Testis (tissue), 2 donors: ENCODE measurements around the gene NIN.

Experiments
- CTCF ChIP-seq, 3 experiments: fragments of 450-650 bp in 2 of 3; fragments of 200-600 bp in 1 of 3; sonication (generic) in 1 of 3; IDR thresholded peaks; one replicate each; pipeline ENCODE4 v1.5.1; 2016 to 2019; ENCODE audit warnings: antibody characterized with exemption in 3 of 3, mild to moderate bottlenecking in 2 of 3, moderate library complexity in 1 of 3
- POLR2A ChIP-seq: fragments of 450-650 bp; IDR thresholded peaks from one replicate; pipeline ENCODE4 v1.6.1; 2017; ENCODE audit warnings: antibody characterized with exemption, mild to moderate bottlenecking, moderate library complexity

DNA sequence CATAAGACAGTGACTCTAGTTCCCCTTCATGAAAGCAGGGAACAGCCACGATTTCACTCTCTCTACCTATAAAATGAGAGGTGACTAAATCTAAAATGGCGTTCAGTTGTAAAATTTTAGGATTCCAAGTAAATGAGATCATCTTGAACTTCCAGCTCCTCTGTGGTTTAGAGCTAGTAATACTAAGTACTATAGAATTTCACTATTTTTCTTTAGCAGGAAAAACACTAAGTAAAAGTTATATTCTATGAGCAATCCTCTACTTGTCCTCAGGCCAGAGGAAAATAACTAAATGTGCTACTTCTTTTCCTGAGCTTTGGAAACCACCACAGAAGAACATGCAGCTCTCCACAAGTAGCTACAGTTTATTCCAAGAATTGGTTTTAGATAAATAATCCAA is 55.6 kb downstream of the NIN start:
- TF ChIP-seq CTCF (IDR thresholded peaks at IDR 0.05), result no peak
- no peak for TF ChIP-seq POLR2A
